HepG2 (cell line): Measurements from ENCODE around the gene SLC38A2. TPM values are rescaled to one million over a fixed set of nuclear protein-coding genes. Genes with fewer than 3 reads are reported as not detected.

Source experiments
- CBX1 ChIP-seq: IDR thresholded peaks from one replicate; pipeline ENCODE4 v1.6.1; 2016; ENCODE audit warnings: antibody characterized with exemption, low read depth
- CTCF ChIP-seq: sonication (generic); formaldehyde crosslinking; IDR thresholded peaks from 2 replicates; pipeline ENCODE4 v1.5.0; 2020; ENCODE audit warnings: mild to moderate bottlenecking, missing genetic modification reagents, moderate library complexity
- GLI4 ChIP-seq: sonication (generic); formaldehyde crosslinking; IDR thresholded peaks from 2 replicates; pipeline ENCODE4 v1.5.1; 2020; ENCODE audit warnings: missing genetic modification reagents, mild to moderate bottlenecking, moderate library complexity, borderline replicate concordance
- GZF1 ChIP-seq: sonication (generic); formaldehyde crosslinking; IDR thresholded peaks from 2 replicates; pipeline ENCODE4 v1.5.1; 2020; ENCODE audit warnings: mild to moderate bottlenecking, missing genetic modification reagents
- HCFC1 ChIP-seq: fragments of 150-350 bp; IDR thresholded peaks from 2 replicates; pipeline ENCODE4 v1.6.1; 2014; ENCODE audit warnings: low read depth, low read length
- HNRNPK ChIP-seq: fragments of 200-400 bp; formaldehyde crosslinking; IDR thresholded peaks from 2 replicates; pipeline ENCODE4 v1.6.1; 2018; ENCODE audit warnings: low read length, low read depth, moderate library complexity, mild to moderate bottlenecking; ENCODE audit not compliant: poor library complexity, severe bottlenecking
- HNRNPLL ChIP-seq: fragments of 200-400 bp; formaldehyde crosslinking; IDR thresholded peaks from 2 replicates; pipeline ENCODE4 v1.6.1; 2017; ENCODE audit warnings: mild to moderate bottlenecking, low read depth, low read length; ENCODE audit not compliant: poor library complexity, severe bottlenecking
- MYC ChIP-seq: sonication (generic); formaldehyde crosslinking; IDR thresholded peaks from 2 replicates; pipeline ENCODE4 v1.9.0; 2021; ENCODE audit warnings: missing genetic modification reagents, borderline replicate concordance
- RFX3 ChIP-seq: IDR thresholded peaks from 2 replicates; pipeline ENCODE4 v1.6.1; 2016; ENCODE audit warnings: missing biosample characterization, missing genetic modification reagents
- RFX5 ChIP-seq: IDR thresholded peaks from 2 replicates; pipeline ENCODE4 v1.6.1; 2011; ENCODE audit warnings: low read depth, low read length, improper control_type of control experiment
- SNRNP70 ChIP-seq: fragments of 200-400 bp; formaldehyde crosslinking; IDR thresholded peaks from 2 replicates; pipeline ENCODE4 v1.6.1; 2017; ENCODE audit warnings: mild to moderate bottlenecking, low read depth, low read length, moderate library complexity
- TEAD2 ChIP-seq: sonication (generic); formaldehyde crosslinking; IDR thresholded peaks from 2 replicates; pipeline ENCODE4 v1.9.0; 2021; ENCODE audit warnings: missing genetic modification reagents
- ZBTB7A ChIP-seq: sonication (generic); formaldehyde crosslinking; IDR thresholded peaks from 2 replicates; pipeline ENCODE4 v1.8.0; 2022; ENCODE audit warnings: mild to moderate bottlenecking, missing genetic modification reagents
- ZMYM4 ChIP-seq: sonication (generic); formaldehyde crosslinking; IDR thresholded peaks from 2 replicates; pipeline ENCODE4 v1.8.1; 2023; ENCODE audit warnings: mild to moderate bottlenecking, missing genetic modification reagents
- ZNF124 ChIP-seq: sonication (generic); formaldehyde crosslinking; IDR thresholded peaks from 2 replicates; pipeline ENCODE4 v1.4.0; 2020; ENCODE audit warnings: missing genetic modification reagents
- ZNF274 ChIP-seq: sonication (generic); formaldehyde crosslinking; IDR thresholded peaks from 2 replicates; pipeline ENCODE4 v1.5.1; 2020; ENCODE audit warnings: mild to moderate bottlenecking, missing genetic modification reagents
- ZNF282 ChIP-seq: fragments of 450-650 bp; IDR thresholded peaks from 2 replicates; pipeline ENCODE4 v1.6.1; 2018; ENCODE audit not compliant: partially characterized antibody
- ZNF326 ChIP-seq: sonication (generic); formaldehyde crosslinking; IDR thresholded peaks from 2 replicates; pipeline ENCODE4 v1.4.0; 2020; ENCODE audit warnings: missing genetic modification reagents, borderline replicate concordance
- ZNF574 ChIP-seq: sonication (generic); formaldehyde crosslinking; IDR thresholded peaks from 2 replicates; pipeline ENCODE4 v1.4.0; 2020; ENCODE audit warnings: missing genetic modification reagents
- ZNF674 ChIP-seq: sonication (generic); formaldehyde crosslinking; IDR thresholded peaks from 2 replicates; pipeline ENCODE4 v1.5.0; 2020; ENCODE audit warnings: low read depth, mild to moderate bottlenecking, missing genetic modification reagents
- ZNF766 ChIP-seq: sonication (generic); formaldehyde crosslinking; IDR thresholded peaks from 2 replicates; pipeline ENCODE4 v1.5.0; 2020; ENCODE audit warnings: missing genetic modification reagents, borderline replicate concordance
- ZNF800 ChIP-seq: sonication (generic); formaldehyde crosslinking; IDR thresholded peaks from 2 replicates; pipeline ENCODE4 v1.4.0; 2020; ENCODE audit warnings: missing genetic modification reagents
- polyA plus RNA-seq, 8 experiments: library from polyadenylated mRNA; depleted of rRNA in 3 of 8; stranded (reverse) in 7 of 8; unstranded in 1 of 8; fragments of >200 nt; fragmentation: Illumina TruSeq in 4 of 8; extraction: Trizol in 4 of 8; gene quantifications; 2 replicates each; pipeline versions ENCODE4 v1.2.1 to v1.2.3, GENCODE V29; 2011 to 2016; ENCODE audit warnings: low read depth in 4 of 8, missing spikeins in 1 of 8, mixed read lengths in 1 of 8; ENCODE audit not compliant: insufficient read depth in 1 of 8
- total RNA-seq, 5 experiments: library from RNA; depleted of rRNA; stranded (reverse); fragments of >200 nt; fragmentation: Illumina TruSeq; extraction: Trizol; gene quantifications; 2 replicates each; pipeline ENCODE4 v1.2.3, GENCODE V29; 2016; ENCODE audit warnings: low read depth in 1 of 5

SLC38A2 gene
- total and polyA plus RNA-seq, 2 of the 13 experiments (the other 11 are each of a cell fraction or from before 2014, with no cell fraction given), result 368 to 880 TPM

- peak; percentile 90 for TF ChIP-seq ZNF800 (CRISPR knock-in tag)
- TF ChIP-seq ZNF326 (CRISPR knock-in tag), result 0 out of 2 replicates have a peak, but pooled peaks have one; percentile 50
- TF ChIP-seq HNRNPK, result peak; percentile 29
- peak; percentile 79; the same call in 1 of the 2 replicates for TF ChIP-seq ZNF124
- peak; percentile 54; the same call in 1 of the 2 replicates for TF ChIP-seq ZBTB7A (CRISPR knock-in tag)
- TF ChIP-seq TEAD2 (CRISPR knock-in tag), result no peak
- peak; percentile 91 for TF ChIP-seq SNRNP70
- TF ChIP-seq ZNF574 (CRISPR knock-in tag), result peak; percentile 45
- no peak for TF ChIP-seq MYC (CRISPR knock-in tag)
- TF ChIP-seq GLI4 (CRISPR knock-in tag), result peak; percentile 72; the same call in 1 of the 2 replicates
- peak; percentile 67; the same call in 1 of the 2 replicates for TF ChIP-seq ZNF274
- peak; percentile 74; the same call in 1 of the 2 replicates for TF ChIP-seq ZNF674 (CRISPR knock-in tag)
- peak; percentile 78; the same call in 1 of the 2 replicates for TF ChIP-seq GZF1
- TF ChIP-seq CBX1, result no peak
- TF ChIP-seq ZNF766 (CRISPR knock-in tag), result no peak; the same call in 1 of the 2 replicates
- 0 out of 2 replicates have a peak, but pooled peaks have one; percentile 32 for TF ChIP-seq ZMYM4
- TF ChIP-seq CTCF (CRISPR knock-in tag), result no peak
- 0 out of 2 replicates have a peak, but pooled peaks have one; percentile 12 for TF ChIP-seq RFX3 (CRISPR knock-in tag)
- TF ChIP-seq HNRNPLL, result no peak
- TF ChIP-seq RFX5, result no peak
- no peak for TF ChIP-seq ZNF282
- no peak; the same call in 1 of the 2 replicates for TF ChIP-seq HCFC1
Observed at GRCh38 chr12:46357438-46358324, 14.9 kb downstream of the SLC38A2 start (continued).
